HepG2 (cell line): Measurements from ENCODE around the gene JMJD1C. TPM values are rescaled to one million over a fixed set of nuclear protein-coding genes. Genes with fewer than 3 reads are reported as not detected.

Source experiments
- BHLHE40 ChIP-seq: IDR thresholded peaks from 2 replicates; pipeline ENCODE4 v1.6.1; 2011; ENCODE audit warnings: low read length, improper control_type of control experiment
- CREM ChIP-seq, 2 experiments: sonication (generic) in 1 of 2; formaldehyde crosslinking in 1 of 2; IDR thresholded peaks; 2 replicates each; pipeline versions ENCODE4 v1.4.0 to v1.6.1; 2016 to 2020; ENCODE audit warnings: antibody characterized with exemption in 1 of 2, mild to moderate bottlenecking in 1 of 2, missing genetic modification reagents in 1 of 2
- GTF3A ChIP-seq: sonication (generic); formaldehyde crosslinking; conservative IDR thresholded peaks from 2 replicates; pipeline ENCODE4 v1.4.0; 2020; ENCODE audit warnings: mild to moderate bottlenecking, missing genetic modification reagents
- HDAC6 ChIP-seq: fragments of 200-600 bp; sonication (generic); IDR thresholded peaks from 2 replicates; pipeline ENCODE4 v1.7.0; 2017; ENCODE audit warnings: mild to moderate bottlenecking, antibody characterized with exemption, low read length, low read depth
- KAT7 ChIP-seq: IDR thresholded peaks from 2 replicates; pipeline ENCODE4 v1.6.1; 2018; ENCODE audit warnings: borderline replicate concordance, missing compliant biosample characterization
- KLF15 ChIP-seq: sonication (generic); formaldehyde crosslinking; IDR thresholded peaks from 2 replicates; pipeline ENCODE4 v1.8.1; 2023; ENCODE audit warnings: borderline replicate concordance, mild to moderate bottlenecking, inconsistent platforms, missing genetic modification reagents, mixed read lengths
- MXD4 ChIP-seq: IDR thresholded peaks from 2 replicates; pipeline ENCODE4 v1.6.1; 2016; ENCODE audit warnings: mild to moderate bottlenecking, missing biosample characterization, missing genetic modification reagents
- MYNN ChIP-seq: sonication (generic); formaldehyde crosslinking; IDR thresholded peaks from 2 replicates; pipeline ENCODE4 v1.4.0; 2020; ENCODE audit warnings: mild to moderate bottlenecking, low read depth, missing genetic modification reagents
- NFIC ChIP-seq: IDR thresholded peaks from 2 replicates; pipeline ENCODE4 v1.6.1; 2012; ENCODE audit warnings: mild to moderate bottlenecking, low read length, inconsistent platforms
- PAXIP1 ChIP-seq: sonication (generic); formaldehyde crosslinking; conservative IDR thresholded peaks from 2 replicates; pipeline ENCODE4 v1.4.0; 2020; ENCODE audit warnings: mild to moderate bottlenecking, missing genetic modification reagents, moderate library complexity
- REPIN1 ChIP-seq: sonication (generic); formaldehyde crosslinking; IDR thresholded peaks from 2 replicates; pipeline ENCODE4 v1.8.0; 2022; ENCODE audit warnings: missing genetic modification reagents, low read depth, mild to moderate bottlenecking, borderline replicate concordance
- SMARCE1 ChIP-seq: fragments of 450-650 bp; IDR thresholded peaks from 2 replicates; pipeline ENCODE4 v1.6.1; 2017; ENCODE audit warnings: borderline replicate concordance
- STAG1 ChIP-seq: sonication (generic); formaldehyde crosslinking; IDR thresholded peaks from 2 replicates; pipeline ENCODE4 v1.4.0; 2020; ENCODE audit warnings: missing genetic modification reagents
- ZNF296 ChIP-seq: sonication (generic); formaldehyde crosslinking; conservative IDR thresholded peaks from 2 replicates; pipeline ENCODE4 v1.5.0; 2020; ENCODE audit warnings: mild to moderate bottlenecking, missing genetic modification reagents
- ZNF564 ChIP-seq: sonication (generic); formaldehyde crosslinking; IDR thresholded peaks from 2 replicates; pipeline ENCODE4 v1.8.1; 2023; ENCODE audit warnings: mild to moderate bottlenecking, missing genetic modification reagents
- ZNF749 ChIP-seq: sonication (generic); formaldehyde crosslinking; IDR thresholded peaks from 2 replicates; pipeline ENCODE4 v1.8.0; 2022; ENCODE audit warnings: mild to moderate bottlenecking, missing genetic modification reagents, moderate library complexity, borderline replicate concordance
- ZSCAN25 ChIP-seq: sonication (generic); formaldehyde crosslinking; IDR thresholded peaks from 2 replicates; pipeline ENCODE4 v1.8.0; 2022; ENCODE audit warnings: mild to moderate bottlenecking, missing genetic modification reagents
- polyA plus RNA-seq, 8 experiments: library from polyadenylated mRNA; depleted of rRNA in 3 of 8; stranded (reverse) in 7 of 8; unstranded in 1 of 8; fragments of >200 nt; fragmentation: Illumina TruSeq in 4 of 8; extraction: Trizol in 4 of 8; gene quantifications; 2 replicates each; pipeline versions ENCODE4 v1.2.1 to v1.2.3, GENCODE V29; 2011 to 2016; ENCODE audit warnings: low read depth in 4 of 8, missing spikeins in 1 of 8, mixed read lengths in 1 of 8; ENCODE audit not compliant: insufficient read depth in 1 of 8
- total RNA-seq, 5 experiments: library from RNA; depleted of rRNA; stranded (reverse); fragments of >200 nt; fragmentation: Illumina TruSeq; extraction: Trizol; gene quantifications; 2 replicates each; pipeline ENCODE4 v1.2.3, GENCODE V29; 2016; ENCODE audit warnings: low read depth in 1 of 5
- TF ChIP-seq, protein P1 (sequence below): sonication (generic); formaldehyde crosslinking; IDR thresholded peaks from 2 replicates; pipeline ENCODE4 v1.4.0; 2020; ENCODE audit warnings: missing genetic modification reagents
- TF ChIP-seq, protein P2 (sequence below): sonication (generic); formaldehyde crosslinking; IDR thresholded peaks from 2 replicates; pipeline ENCODE4 v1.9.0; 2021; ENCODE audit warnings: missing genetic modification reagents, mild to moderate bottlenecking, borderline replicate concordance
- TF ChIP-seq, protein P3 (sequence below): sonication (generic); formaldehyde crosslinking; IDR thresholded peaks from 2 replicates; pipeline ENCODE4 v1.4.0; 2020; ENCODE audit warnings: missing genetic modification reagents, borderline replicate concordance

Gene JMJD1C
- total and polyA plus RNA-seq, 2 of the 13 experiments (the other 11 are each of a cell fraction or from before 2014, with no cell fraction given), result 42.3 to 42.7 TPM

DNA sequence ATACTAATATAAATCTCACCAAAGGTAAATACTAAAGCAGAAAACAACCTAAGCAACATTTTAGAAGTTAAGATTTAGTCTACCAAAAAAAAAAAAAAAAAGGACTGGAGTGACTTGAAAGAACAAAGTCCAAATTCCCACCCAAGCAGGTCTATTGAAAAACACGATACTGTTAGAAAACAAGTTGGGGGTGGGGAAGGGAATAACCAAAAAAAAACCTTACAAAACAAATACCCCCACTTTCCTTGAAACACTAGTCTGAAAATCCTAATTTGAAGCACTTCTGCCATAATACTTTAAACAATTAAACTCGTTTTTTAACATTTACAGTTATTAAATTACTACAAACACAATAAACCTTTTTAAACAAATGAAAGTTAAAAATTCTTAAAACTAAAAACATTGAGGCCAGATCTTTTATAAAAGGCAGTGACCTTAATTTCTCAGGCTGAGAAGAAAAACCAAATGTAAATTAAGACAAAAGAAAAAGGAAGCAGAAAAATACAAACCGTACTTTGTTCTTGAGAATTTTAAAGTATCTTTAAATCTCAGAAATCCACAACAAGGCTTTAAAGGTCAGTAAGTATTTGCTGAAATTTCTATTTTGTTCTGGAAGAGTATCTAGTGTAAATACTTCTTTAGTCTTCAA, 197.5 kb downstream of the JMJD1C start (continued):
- TF ChIP-seq, protein P1, sequence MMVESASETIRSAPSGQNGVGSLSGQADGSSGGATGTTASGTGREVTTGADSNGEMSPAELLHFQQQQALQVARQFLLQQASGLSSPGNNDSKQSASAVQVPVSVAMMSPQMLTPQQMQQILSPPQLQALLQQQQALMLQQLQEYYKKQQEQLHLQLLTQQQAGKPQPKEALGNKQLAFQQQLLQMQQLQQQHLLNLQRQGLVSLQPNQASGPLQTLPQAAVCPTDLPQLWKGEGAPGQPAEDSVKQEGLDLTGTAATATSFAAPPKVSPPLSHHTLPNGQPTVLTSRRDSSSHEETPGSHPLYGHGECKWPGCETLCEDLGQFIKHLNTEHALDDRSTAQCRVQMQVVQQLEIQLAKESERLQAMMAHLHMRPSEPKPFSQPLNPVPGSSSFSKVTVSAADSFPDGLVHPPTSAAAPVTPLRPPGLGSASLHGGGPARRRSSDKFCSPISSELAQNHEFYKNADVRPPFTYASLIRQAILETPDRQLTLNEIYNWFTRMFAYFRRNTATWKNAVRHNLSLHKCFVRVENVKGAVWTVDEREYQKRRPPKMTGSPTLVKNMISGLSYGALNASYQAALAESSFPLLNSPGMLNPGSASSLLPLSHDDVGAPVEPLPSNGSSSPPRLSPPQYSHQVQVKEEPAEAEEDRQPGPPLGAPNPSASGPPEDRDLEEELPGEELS (CRISPR knock-in tag), result peak; percentile 28; the same call in 1 of the 2 replicates
- TF ChIP-seq ZNF296 (no peak), NFIC (no peak; the same call in 1 of the 2 replicates), PAXIP1 (CRISPR knock-in tag) (peak; percentile 63), MYNN (CRISPR knock-in tag) (no peak), STAG1 (CRISPR knock-in tag) (no peak), HDAC6 (no peak), CREM (IDR thresholded peaks at IDR 0.05) (0 out of 2 replicates have a peak, but pooled peaks have one; percentile 14), CREM (CRISPR knock-in tag; IDR thresholded peaks at IDR 0.05) (no peak), SMARCE1 (no peak), MXD4 (CRISPR knock-in tag) (no peak), REPIN1 (CRISPR knock-in tag) (no peak), ZNF749 (CRISPR knock-in tag) (no peak), KAT7 (CRISPR knock-in tag) (no peak), BHLHE40 (no peak), ZNF564 (CRISPR knock-in tag) (no peak), GTF3A (CRISPR knock-in tag) (no peak), KLF15 (no peak), ZSCAN25 (CRISPR knock-in tag) (no peak)
- TF ChIP-seq, protein P2, sequence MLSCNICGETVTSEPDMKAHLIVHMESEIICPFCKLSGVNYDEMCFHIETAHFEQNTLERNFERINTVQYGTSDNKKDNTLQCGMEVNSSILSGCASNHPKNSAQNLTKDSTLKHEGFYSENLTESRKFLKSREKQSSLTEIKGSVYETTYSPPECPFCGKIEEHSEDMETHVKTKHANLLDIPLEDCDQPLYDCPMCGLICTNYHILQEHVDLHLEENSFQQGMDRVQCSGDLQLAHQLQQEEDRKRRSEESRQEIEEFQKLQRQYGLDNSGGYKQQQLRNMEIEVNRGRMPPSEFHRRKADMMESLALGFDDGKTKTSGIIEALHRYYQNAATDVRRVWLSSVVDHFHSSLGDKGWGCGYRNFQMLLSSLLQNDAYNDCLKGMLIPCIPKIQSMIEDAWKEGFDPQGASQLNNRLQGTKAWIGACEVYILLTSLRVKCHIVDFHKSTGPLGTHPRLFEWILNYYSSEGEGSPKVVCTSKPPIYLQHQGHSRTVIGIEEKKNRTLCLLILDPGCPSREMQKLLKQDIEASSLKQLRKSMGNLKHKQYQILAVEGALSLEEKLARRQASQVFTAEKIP, result no peak
- TF ChIP-seq, protein P3, sequence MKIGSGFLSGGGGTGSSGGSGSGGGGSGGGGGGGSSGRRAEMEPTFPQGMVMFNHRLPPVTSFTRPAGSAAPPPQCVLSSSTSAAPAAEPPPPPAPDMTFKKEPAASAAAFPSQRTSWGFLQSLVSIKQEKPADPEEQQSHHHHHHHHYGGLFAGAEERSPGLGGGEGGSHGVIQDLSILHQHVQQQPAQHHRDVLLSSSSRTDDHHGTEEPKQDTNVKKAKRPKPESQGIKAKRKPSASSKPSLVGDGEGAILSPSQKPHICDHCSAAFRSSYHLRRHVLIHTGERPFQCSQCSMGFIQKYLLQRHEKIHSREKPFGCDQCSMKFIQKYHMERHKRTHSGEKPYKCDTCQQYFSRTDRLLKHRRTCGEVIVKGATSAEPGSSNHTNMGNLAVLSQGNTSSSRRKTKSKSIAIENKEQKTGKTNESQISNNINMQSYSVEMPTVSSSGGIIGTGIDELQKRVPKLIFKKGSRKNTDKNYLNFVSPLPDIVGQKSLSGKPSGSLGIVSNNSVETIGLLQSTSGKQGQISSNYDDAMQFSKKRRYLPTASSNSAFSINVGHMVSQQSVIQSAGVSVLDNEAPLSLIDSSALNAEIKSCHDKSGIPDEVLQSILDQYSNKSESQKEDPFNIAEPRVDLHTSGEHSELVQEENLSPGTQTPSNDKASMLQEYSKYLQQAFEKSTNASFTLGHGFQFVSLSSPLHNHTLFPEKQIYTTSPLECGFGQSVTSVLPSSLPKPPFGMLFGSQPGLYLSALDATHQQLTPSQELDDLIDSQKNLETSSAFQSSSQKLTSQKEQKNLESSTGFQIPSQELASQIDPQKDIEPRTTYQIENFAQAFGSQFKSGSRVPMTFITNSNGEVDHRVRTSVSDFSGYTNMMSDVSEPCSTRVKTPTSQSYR (CRISPR knock-in tag), result peak; percentile 78; the same call in 1 of the 2 replicates
